Activated CD4-positive, alpha-beta memory T cell treated with anti-CD3 and anti-CD28 coated beads for 36 hours (primary cell): ENCODE measurements around the gene WASHC4. TPM values are rescaled to one million over a fixed set of nuclear protein-coding genes. Genes with fewer than 3 reads are reported as not detected.

Experiments used
- CTCF ChIA-PET: fragments of 350-600 bp; sonication (Branson Sonifier 250); formaldehyde crosslinking; loops from one replicate; lab custom pipeline; 2021; ENCODE audit warnings: antibody characterized with exemption, inconsistent platforms; lab: Charles Lee
- POLR2A ChIA-PET: fragments of 350-600 bp; sonication (Branson Sonifier 250); formaldehyde crosslinking; loops from one replicate; lab custom pipeline; 2021; ENCODE audit warnings: antibody characterized with exemption; lab: Charles Lee
- DNase-seq: peaks from one replicate; pipeline ENCODE4 v3.0.0-alpha.2; 2020
- H3K27ac Mint-ChIP-seq: one replicate; pipeline ENCODE4 v1.8.0; 2021; ENCODE audit warnings: mixed read lengths
- H3K27me3 Mint-ChIP-seq: one replicate; pipeline ENCODE4 v1.8.0; 2021; ENCODE audit warnings: mixed read lengths
- H3K36me3 Mint-ChIP-seq: one replicate; pipeline ENCODE4 v1.8.0; 2021; ENCODE audit warnings: mixed read lengths
- H3K4me1 Mint-ChIP-seq: one replicate; pipeline ENCODE4 v1.8.0; 2021; ENCODE audit warnings: low read depth, mixed read lengths
- H3K4me3 Mint-ChIP-seq: one replicate; pipeline ENCODE4 v1.8.0; 2021; ENCODE audit warnings: mild to moderate bottlenecking, mixed read lengths
- H3K9me3 Mint-ChIP-seq: one replicate; pipeline ENCODE4 v1.8.0; 2021; ENCODE audit warnings: mixed read lengths
- intact Hi-C: fragments of 100-400 bp; cut with micrococcal nuclease; formaldehyde crosslinking; loops from one replicate; pipeline ENCODE4 v1.15.1; 2023
- total RNA-seq, 2 experiments: library from RNA; stranded (reverse); gene quantifications; one replicate each; pipeline ENCODE4 v1.2.3, GENCODE V29; 2021

Gene WASHC4
- total RNA-seq, 2 experiments from 2014 or later = 34.2 to 36.8 TPM

GRCh38 chr12:105099356-105099755 is 8.2 kb upstream of the WASHC4 start:
- Mint-ChIP-seq H3K27ac (no peak overlapping the region), H3K4me3 (no peak overlapping the region), H3K4me1 (no peaks in the 10 kb centered on the region), H3K36me3 (peaks cover 3% of the 10 kb centered on the region), H3K27me3 (peaks cover 16% of the 10 kb centered on the region), H3K9me3 (peaks cover 17% of the 10 kb centered on the region)
- no peak for DNase-seq
- ChIA-PET POLR2A (no interaction called here), CTCF (no interaction called here)
- intact Hi-C loops = no loop called here

GRCh38 chr12:105100207-105100985 is 7.1 kb upstream of the WASHC4 start:
- peaks cover 20% of the 10 kb centered on the region for H3K27me3 Mint-ChIP-seq
- no peak for DNase-seq
- no peak overlapping the region for H3K27ac Mint-ChIP-seq
- H3K4me3 Mint-ChIP-seq = no peak overlapping the region
- intact Hi-C loops = no loop called here
- peaks cover 13% of the 10 kb centered on the region for H3K9me3 Mint-ChIP-seq
- no peaks in the 10 kb centered on the region for H3K4me1 Mint-ChIP-seq
- peaks cover 1% of the 10 kb centered on the region for H3K36me3 Mint-ChIP-seq
- CTCF ChIA-PET = no interaction called here
- POLR2A ChIA-PET = no interaction called here

GRCh38 chr12:105100998-105101397 is 6.5 kb upstream of the WASHC4 start:
- H3K27me3 Mint-ChIP-seq = peaks cover 20% of the 10 kb centered on the region
- no peak for DNase-seq
- no peak overlapping the region for H3K27ac Mint-ChIP-seq
- CTCF ChIA-PET = no interaction called here
- intact Hi-C loops = no loop called here
- H3K36me3 Mint-ChIP-seq = peaks cover 1% of the 10 kb centered on the region
- peaks cover 9% of the 10 kb centered on the region for H3K9me3 Mint-ChIP-seq
- POLR2A ChIA-PET = no interaction called here
- no peak overlapping the region for H3K4me3 Mint-ChIP-seq
- no peaks in the 10 kb centered on the region for H3K4me1 Mint-ChIP-seq

- intact Hi-C loops = no loop called here
- no peak for DNase-seq
- ChIA-PET CTCF (interaction anchor here (0.9 kb wide), 1 partner anchor 282 kb away, joined by 3 read pairs; no protein-coding TSS in a partner anchor), POLR2A (no interaction called here)
- Mint-ChIP-seq H3K27me3 (peaks cover 25% of the 10 kb centered on the region), H3K4me3 (no peak overlapping the region), H3K27ac (no peak overlapping the region), H3K36me3 (no peaks in the 10 kb centered on the region), H3K4me1 (peaks cover 8% of the 10 kb centered on the region), H3K9me3 (peaks cover 4% of the 10 kb centered on the region)
Observed at GRCh38 chr12:105102673-105103072, 4.9 kb upstream of the WASHC4 start.

- Mint-ChIP-seq H3K9me3 (peaks cover 4% of the 10 kb centered on the region), H3K27me3 (peaks cover 19% of the 10 kb centered on the region), H3K36me3 (no peaks in the 10 kb centered on the region), H3K4me3 (no peak overlapping the region), H3K4me1 (peaks cover 22% of the 10 kb centered on the region), H3K27ac (no peak overlapping the region)
- POLR2A ChIA-PET = no interaction called here
- intact Hi-C loops = loop anchor here (5.0 kb wide), 3 partner anchors 228 to 1172 kb away; partner anchors contain the start of genes C12orf75, HSP90B1 and TDG
- no peak for DNase-seq
- CTCF ChIA-PET = interaction anchor here (1.0 kb wide), 1 partner anchor 723 kb away, joined by 3 read pairs; no protein-coding TSS in a partner anchor
Observed at GRCh38 chr12:105104762-105105161, 2.8 kb upstream of the WASHC4 start.

GRCh38 chr12:105106621-105107020 is 910 bp upstream of the WASHC4 start:
- Mint-ChIP-seq H3K27ac (no peak overlapping the region), H3K36me3 (no peaks in the 10 kb centered on the region), H3K4me3 (peak overlapping the region; percentile 90), H3K9me3 (peaks cover 4% of the 10 kb centered on the region), H3K27me3 (peaks cover 16% of the 10 kb centered on the region), H3K4me1 (peaks cover 32% of the 10 kb centered on the region)
- CTCF ChIA-PET = interaction anchor here (1.0 to 2.2 kb wide), 2 partner anchors 725 to 818 kb away, joined by 3 to 5 read pairs; no protein-coding TSS in a partner anchor
- intact Hi-C loops = loop anchor here (1.0 to 5.0 kb wide), 8 partner anchors 70 to 1174 kb away; partner anchors contain the start of genes APPL2, C12orf75, HSP90B1 and NFYB
- POLR2A ChIA-PET = no interaction called here
- DNase-seq = no peak

GRCh38 chr12:105107171-105107493 is 399 bp upstream of the WASHC4 start:
- Mint-ChIP-seq H3K9me3 (peaks cover 4% of the 10 kb centered on the region), H3K4me1 (peaks cover 35% of the 10 kb centered on the region), H3K27me3 (peaks cover 14% of the 10 kb centered on the region), H3K36me3 (peaks cover 4% of the 10 kb centered on the region), H3K27ac (peak overlapping the region; percentile 88), H3K4me3 (peak overlapping the region; percentile 90)
- ChIA-PET POLR2A (no interaction called here), CTCF (interaction anchor here (1.0 to 2.2 kb wide), 2 partner anchors 725 to 818 kb away, joined by 3 to 5 read pairs; no protein-coding TSS in a partner anchor)
- intact Hi-C loops = loop anchor here (1.0 to 5.0 kb wide), 8 partner anchors 70 to 1175 kb away; partner anchors contain the start of genes APPL2, C12orf75, HSP90B1 and NFYB
- no peak for DNase-seq

GRCh38 chr12:105109465-105110212 is 2.1 kb downstream of the WASHC4 start:
- POLR2A ChIA-PET = no interaction called here
- DNase-seq = no peak

GRCh38 chr12:105110851-105111250 is 3.3 kb downstream of the WASHC4 start:
- peaks cover 17% of the 10 kb centered on the region for H3K36me3 Mint-ChIP-seq
- no peak for DNase-seq
- peaks cover 54% of the 10 kb centered on the region for H3K4me1 Mint-ChIP-seq
- CTCF ChIA-PET = no interaction called here
- peaks cover 6% of the 10 kb centered on the region for H3K27me3 Mint-ChIP-seq
- POLR2A ChIA-PET = no interaction called here
- H3K4me3 Mint-ChIP-seq = no peak overlapping the region
- no peaks in the 10 kb centered on the region for H3K9me3 Mint-ChIP-seq
- no peak overlapping the region for H3K27ac Mint-ChIP-seq
- intact Hi-C loops = no loop called here

More at GRCh38 chr12:105109465-105110212, 2.1 kb downstream of the WASHC4 start:
- Mint-ChIP-seq H3K4me3 (peak overlapping the region; percentile 90), H3K36me3 (peaks cover 15% of the 10 kb centered on the region), H3K9me3 (peaks cover 3% of the 10 kb centered on the region), H3K4me1 (peaks cover 52% of the 10 kb centered on the region), H3K27ac (no peak overlapping the region), H3K27me3 (peaks cover 10% of the 10 kb centered on the region)
- intact Hi-C loops = loop anchor here (5.0 kb wide), 3 partner anchors 223 to 1177 kb away; partner anchors contain the start of genes C12orf75, HSP90B1 and TDG
- CTCF ChIA-PET = no interaction called here

- no peak for DNase-seq
- no peaks in the 10 kb centered on the region for H3K9me3 Mint-ChIP-seq
- no peaks in the 10 kb centered on the region for H3K27me3 Mint-ChIP-seq
- POLR2A ChIA-PET = no interaction called here
- H3K27ac Mint-ChIP-seq = no peak overlapping the region
- no peak overlapping the region for H3K4me3 Mint-ChIP-seq
- H3K4me1 Mint-ChIP-seq = peaks cover 45% of the 10 kb centered on the region
- CTCF ChIA-PET = no interaction called here
- intact Hi-C loops = no loop called here
- peaks cover 27% of the 10 kb centered on the region for H3K36me3 Mint-ChIP-seq
Observed at GRCh38 chr12:105113094-105113493, 5.6 kb downstream of the WASHC4 start.

GRCh38 chr12:105116969-105117368 is 9.4 kb downstream of the WASHC4 start:
- POLR2A ChIA-PET = no interaction called here
- Mint-ChIP-seq H3K9me3 (no peaks in the 10 kb centered on the region), H3K27ac (no peak overlapping the region), H3K4me3 (no peak overlapping the region), H3K4me1 (peaks cover 20% of the 10 kb centered on the region), H3K36me3 (peaks cover 37% of the 10 kb centered on the region), H3K27me3 (no peaks in the 10 kb centered on the region)
- DNase-seq = no peak
- CTCF ChIA-PET = interaction anchor here (1.7 kb wide), 1 partner anchor 735 kb away, joined by 5 read pairs; no protein-coding TSS in a partner anchor
- intact Hi-C loops = no loop called here

GRCh38 chr12:105120551-105120950 is 13.0 kb downstream of the WASHC4 start:
- no peak overlapping the region for H3K27ac Mint-ChIP-seq
- no peak for DNase-seq
- H3K4me1 Mint-ChIP-seq = peaks cover 6% of the 10 kb centered on the region
- no peaks in the 10 kb centered on the region for H3K9me3 Mint-ChIP-seq
- no peaks in the 10 kb centered on the region for H3K27me3 Mint-ChIP-seq
- CTCF ChIA-PET = no interaction called here
- peaks cover 30% of the 10 kb centered on the region for H3K36me3 Mint-ChIP-seq
- POLR2A ChIA-PET = no interaction called here
- no peak overlapping the region for H3K4me3 Mint-ChIP-seq
- intact Hi-C loops = no loop called here
